ENCODE measurements around the gene MFRP. TPM values are rescaled to one million over a fixed set of nuclear protein-coding genes. Genes with fewer than 3 reads are reported as not detected.

MFRP gene
- total RNA-seq, 1 experiment from 2014 or later: not detected

GRCh38 chr11:119347940-119348605 is 1.6 kb upstream of the MFRP start:
- H3F3A ChIP-seq (ENCODE audit: low read length, unreplicated experiment): no peaks in the 10 kb centered on the region
- DNase-seq (no peak), ATAC-seq (no peak)
- ChIA-PET POLR2A (ENCODE audit: unreplicated experiment) (no interaction called here), CTCF (interaction anchor here (1.2 kb wide), 1 partner anchor 10 kb away, joined by 3 read pairs; no protein-coding TSS in a partner anchor)
- no peak overlapping the region for H3K27ac ChIP-seq (ENCODE audit: low read length)
- TF ChIP-seq CTCF (conservative IDR thresholded peaks at IDR 0.05; ENCODE audit: low read depth, low read length) (no peak), EZH2phosphoT487 (IDR thresholded peaks at IDR 0.05; ENCODE audit: borderline replicate concordance, low read length) (no peak), EZH2 (IDR thresholded peaks at IDR 0.05; ENCODE audit: low read length, unreplicated experiment) (no peak)
- no peak overlapping the region for H2AFZ ChIP-seq (ENCODE audit: low read length)
- no peaks in the 10 kb centered on the region for H3K9me3 ChIP-seq (ENCODE audit: low read length)
- intact Hi-C loops (cut with micrococcal nuclease): no loop called here
- no TSS peak for BruUV-seq (replicated peaks)
- no peak overlapping the region for H3K4me3 ChIP-seq (ENCODE audit: low read length)
- H3K9ac ChIP-seq (ENCODE audit: low read length): no peak overlapping the region
- H4K20me1 ChIP-seq (ENCODE audit: low read length): no peaks in the 10 kb centered on the region
- H3K79me2 ChIP-seq (ENCODE audit: low read length): no peaks in the 10 kb centered on the region
- no peaks in the 10 kb centered on the region for H3K36me3 ChIP-seq (ENCODE audit: low read depth, low read length)
- H3K4me2 ChIP-seq (ENCODE audit: low read length): no peak overlapping the region
- H3K9me2 ChIP-seq (replicated peaks; ENCODE audit: low read length): no peaks in the 10 kb centered on the region
- H3K27me3 ChIP-seq (ENCODE audit: low read length): no peaks in the 10 kb centered on the region
- H3K4me1 ChIP-seq (ENCODE audit: insufficient read depth, low read length): no peaks in the 10 kb centered on the region

GRCh38 chr11:119347242-119347641 is 737 bp upstream of the MFRP start:
- Histone ChIP-seq H3K27me3 (ENCODE audit: low read length) (no peaks in the 10 kb centered on the region), H2AFZ (ENCODE audit: low read length) (no peak overlapping the region), H3K9ac (ENCODE audit: low read length) (no peak overlapping the region), H3K79me2 (ENCODE audit: low read length) (no peaks in the 10 kb centered on the region), H3K4me1 (ENCODE audit: insufficient read depth, low read length) (no peaks in the 10 kb centered on the region), H3K36me3 (ENCODE audit: low read depth, low read length) (no peaks in the 10 kb centered on the region), H3K9me2 (replicated peaks; ENCODE audit: low read length) (no peaks in the 10 kb centered on the region), H3K4me3 (ENCODE audit: low read length) (no peak overlapping the region), H3F3A (ENCODE audit: low read length, unreplicated experiment) (no peaks in the 10 kb centered on the region), H4K20me1 (ENCODE audit: low read length) (no peaks in the 10 kb centered on the region), H3K4me2 (ENCODE audit: low read length) (no peak overlapping the region), H3K27ac (ENCODE audit: low read length) (no peak overlapping the region), H3K9me3 (ENCODE audit: low read length) (no peaks in the 10 kb centered on the region)
- BruUV-seq (replicated peaks): no TSS peak
- ChIA-PET POLR2A (ENCODE audit: unreplicated experiment) (no interaction called here), CTCF (interaction anchor here (1.2 kb wide), 1 partner anchor 9 kb away, joined by 3 read pairs; no protein-coding TSS in a partner anchor)
- intact Hi-C loops (cut with micrococcal nuclease): no loop called here
- DNase-seq (no peak), ATAC-seq (no peak)
- TF ChIP-seq EZH2phosphoT487 (IDR thresholded peaks at IDR 0.05; ENCODE audit: borderline replicate concordance, low read length) (no peak), EZH2 (IDR thresholded peaks at IDR 0.05; ENCODE audit: low read length, unreplicated experiment) (no peak), CTCF (conservative IDR thresholded peaks at IDR 0.05; ENCODE audit: low read depth, low read length) (no peak)

- H3K4me3 ChIP-seq (ENCODE audit: low read length): no peak overlapping the region
- ATAC-seq (no peak), DNase-seq (no peak)
- no TSS peak for BruUV-seq (replicated peaks)
- H2AFZ ChIP-seq (ENCODE audit: low read length): no peak overlapping the region
- TF ChIP-seq CTCF (conservative IDR thresholded peaks at IDR 0.05; ENCODE audit: low read depth, low read length) (no peak), EZH2 (IDR thresholded peaks at IDR 0.05; ENCODE audit: low read length, unreplicated experiment) (no peak)
- H3K36me3 ChIP-seq (ENCODE audit: low read depth, low read length): no peaks in the 10 kb centered on the region
- no peaks in the 10 kb centered on the region for H3K9me3 ChIP-seq (ENCODE audit: low read length)
- no peaks in the 10 kb centered on the region for H3K9me2 ChIP-seq (replicated peaks; ENCODE audit: low read length)
- ChIA-PET CTCF (no interaction called here), POLR2A (ENCODE audit: unreplicated experiment) (no interaction called here)
- no peaks in the 10 kb centered on the region for H3F3A ChIP-seq (ENCODE audit: low read length, unreplicated experiment)
- H3K4me2 ChIP-seq (ENCODE audit: low read length): no peak overlapping the region
- H3K9ac ChIP-seq (ENCODE audit: low read length): no peak overlapping the region
- no peak overlapping the region for H3K27ac ChIP-seq (ENCODE audit: low read length)
- intact Hi-C loops (cut with micrococcal nuclease): no loop called here
- H4K20me1 ChIP-seq (ENCODE audit: low read length): no peaks in the 10 kb centered on the region
- H3K4me1 ChIP-seq (ENCODE audit: insufficient read depth, low read length): no peaks in the 10 kb centered on the region
- H3K79me2 ChIP-seq (ENCODE audit: low read length): no peaks in the 10 kb centered on the region
- H3K27me3 ChIP-seq (ENCODE audit: low read length): no peaks in the 10 kb centered on the region
These were observed 820 bp downstream of the MFRP start for GRCh38 chr11:119345685-119346084.
